ENCODE measurements around the gene TOR1AIP2. TPM values are rescaled to one million over a fixed set of nuclear protein-coding genes. Genes with fewer than 3 reads are reported as not detected.

Gene TOR1AIP2
- total and polyA plus RNA-seq, 12 donors = 8.1 to 63.3 (median 52.2) TPM

DNA sequence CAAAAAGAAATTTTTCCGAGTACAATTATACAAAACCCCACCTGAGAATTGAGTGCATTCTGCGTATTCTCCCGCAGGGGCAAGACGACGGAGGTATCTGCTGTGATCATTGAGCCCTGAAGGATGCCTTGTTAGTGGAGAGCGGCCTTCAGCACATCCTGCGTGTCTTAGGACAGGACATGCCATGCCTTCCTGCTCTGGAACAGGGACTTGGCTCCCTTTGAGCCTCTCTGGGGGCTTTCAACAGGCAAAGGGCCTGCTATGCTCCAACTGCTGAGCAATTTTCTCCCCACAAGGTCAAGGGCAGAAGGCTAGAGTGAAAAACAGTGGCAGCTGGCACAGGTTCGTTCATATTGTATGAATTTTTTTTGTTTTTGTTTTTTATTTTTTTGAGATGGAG is 52.4 kb downstream of the TOR1AIP2 start:
- ATAC-seq = peak in 6 of 8 donors; percentile 50 to 88 (median 62)
- DNase-seq = no peak
- Histone ChIP-seq H3K4me3 (no peak overlapping the region), H3K27me3 (no peaks in the 10 kb centered on the region), H3K9me3 (no peaks in the 10 kb centered on the region), H3K27ac (peak overlapping the region in 4 of 10 donors; percentile 41 to 65 (median 52)), H3K4me1 (peaks cover 0 to 28% (median 13%) of the 10 kb centered on the region in 9 donors), H3K36me3 (no peaks in the 10 kb centered on the region)
- 53 to 65% methylated on average over 8 of the region's 8 CpGs for WGBS, 2 donors
- TF ChIP-seq, protein P1, sequence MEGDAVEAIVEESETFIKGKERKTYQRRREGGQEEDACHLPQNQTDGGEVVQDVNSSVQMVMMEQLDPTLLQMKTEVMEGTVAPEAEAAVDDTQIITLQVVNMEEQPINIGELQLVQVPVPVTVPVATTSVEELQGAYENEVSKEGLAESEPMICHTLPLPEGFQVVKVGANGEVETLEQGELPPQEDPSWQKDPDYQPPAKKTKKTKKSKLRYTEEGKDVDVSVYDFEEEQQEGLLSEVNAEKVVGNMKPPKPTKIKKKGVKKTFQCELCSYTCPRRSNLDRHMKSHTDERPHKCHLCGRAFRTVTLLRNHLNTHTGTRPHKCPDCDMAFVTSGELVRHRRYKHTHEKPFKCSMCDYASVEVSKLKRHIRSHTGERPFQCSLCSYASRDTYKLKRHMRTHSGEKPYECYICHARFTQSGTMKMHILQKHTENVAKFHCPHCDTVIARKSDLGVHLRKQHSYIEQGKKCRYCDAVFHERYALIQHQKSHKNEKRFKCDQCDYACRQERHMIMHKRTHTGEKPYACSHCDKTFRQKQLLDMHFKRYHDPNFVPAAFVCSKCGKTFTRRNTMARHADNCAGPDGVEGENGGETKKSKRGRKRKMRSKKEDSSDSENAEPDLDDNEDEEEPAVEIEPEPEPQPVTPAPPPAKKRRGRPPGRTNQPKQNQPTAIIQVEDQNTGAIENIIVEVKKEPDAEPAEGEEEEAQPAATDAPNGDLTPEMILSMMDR (IDR thresholded peaks at IDR 0.05) = no peak
- intact Hi-C loops (cut with DNase I) = no loop called here

DNA sequence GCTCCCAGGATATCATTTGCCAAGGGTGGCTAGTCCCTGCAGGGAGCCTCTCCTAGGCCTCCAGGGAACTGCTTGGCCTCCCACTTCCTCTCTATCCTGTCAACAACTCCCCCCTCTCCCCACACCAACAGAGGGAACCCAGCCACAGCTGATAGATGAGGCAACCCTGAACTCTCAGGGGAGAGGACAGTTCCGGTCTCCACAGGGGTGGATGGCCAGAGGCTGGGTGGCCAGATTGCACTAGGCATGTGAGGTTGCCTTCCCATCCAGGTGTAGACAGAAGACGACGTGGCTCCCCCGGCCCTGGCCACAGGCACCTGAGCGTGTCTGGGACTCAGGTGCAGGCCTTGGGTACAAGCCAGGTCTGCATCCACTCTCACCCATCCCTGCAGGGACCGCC is 53.3 kb downstream of the TOR1AIP2 start:
- H3K27me3 ChIP-seq = no peaks in the 10 kb centered on the region
- intact Hi-C loops (cut with DNase I) = no loop called here
- DNase-seq = no peak
- peaks cover 0 to 28% (median 13%) of the 10 kb centered on the region in 9 donors for H3K4me1 ChIP-seq
- H3K36me3 ChIP-seq = no peaks in the 10 kb centered on the region
- H3K4me3 ChIP-seq = no peak overlapping the region
- 90 to 96% methylated on average over 6 of the region's 6 CpGs for WGBS, 2 donors
- peak in 4 of 8 donors; percentile 12 to 64 (median 32) for ATAC-seq
- no peaks in the 10 kb centered on the region for H3K9me3 ChIP-seq
- H3K27ac ChIP-seq = peak overlapping the region in 2 of 10 donors; percentile 23 to 54
- TF ChIP-seq, protein P1 (IDR thresholded peaks at IDR 0.05) = no peak

DNA sequence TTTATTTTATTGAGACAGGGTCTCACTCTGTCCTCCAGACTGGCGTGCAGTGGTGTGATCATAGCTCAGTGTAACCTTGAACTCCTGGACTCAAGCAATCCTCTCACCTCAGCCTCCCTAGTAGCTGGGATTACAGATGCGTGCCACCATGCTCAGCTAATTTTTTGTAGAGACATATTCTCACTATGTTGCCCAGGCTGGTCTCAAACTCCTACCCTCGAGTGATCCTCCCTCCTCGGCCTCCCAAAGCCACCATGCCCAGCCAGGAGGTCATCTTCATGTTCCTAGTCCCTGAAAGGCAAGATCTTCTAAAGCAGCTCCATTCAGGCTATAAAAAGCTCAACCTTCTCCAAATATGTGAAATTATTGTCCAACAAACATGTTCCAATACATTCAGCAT is 53.9 kb downstream of the TOR1AIP2 start:
- intact Hi-C loops (cut with DNase I) = no loop called here
- H3K36me3 ChIP-seq = no peaks in the 10 kb centered on the region
- no peak for ATAC-seq
- no peak for DNase-seq
- H3K27ac ChIP-seq = no peak overlapping the region
- H3K9me3 ChIP-seq = no peaks in the 10 kb centered on the region
- TF ChIP-seq, protein P1 (IDR thresholded peaks at IDR 0.05) = no peak
- peaks cover 0 to 28% (median 13%) of the 10 kb centered on the region in 9 donors for H3K4me1 ChIP-seq
- H3K27me3 ChIP-seq = no peaks in the 10 kb centered on the region
- H3K4me3 ChIP-seq = no peak overlapping the region
- WGBS, 2 donors = 96 to 97% methylated on average over 4 of the region's 4 CpGs

DNA sequence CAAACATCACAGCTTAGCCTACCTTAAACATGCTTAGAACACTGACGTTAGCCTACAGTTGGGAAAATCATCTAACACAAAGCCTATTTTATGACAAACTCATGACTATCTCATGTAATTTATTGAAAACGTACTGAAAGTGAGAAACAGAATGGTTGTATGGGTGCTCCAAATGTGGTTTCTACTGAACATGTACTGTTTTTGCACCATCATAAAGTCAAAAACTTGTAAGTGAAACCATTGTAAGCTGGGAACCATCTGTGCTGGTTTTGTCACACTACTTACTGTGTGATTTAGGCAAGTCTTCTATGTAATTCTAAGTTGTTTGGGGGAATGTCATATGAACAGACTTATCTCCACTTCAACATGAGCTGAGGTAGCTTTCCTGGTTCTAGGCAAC is 55.5 kb downstream of the TOR1AIP2 start:
- intact Hi-C loops (cut with DNase I) = no loop called here
- no peak overlapping the region for H3K27ac ChIP-seq
- no peaks in the 10 kb centered on the region for H3K9me3 ChIP-seq
- no peak for ATAC-seq
- H3K4me3 ChIP-seq = no peak overlapping the region
- H3K27me3 ChIP-seq = no peaks in the 10 kb centered on the region
- no peaks in the 10 kb centered on the region for H3K36me3 ChIP-seq
- TF ChIP-seq, protein P1 (IDR thresholded peaks at IDR 0.05) = no peak
- peaks cover 0 to 44% (median 28%) of the 10 kb centered on the region in 9 donors for H3K4me1 ChIP-seq
- 94% methylated on average over 2 of the region's 2 CpGs for WGBS, 2 donors
- DNase-seq = no peak

All from heart right ventricle (tissue), 16 donors.